K562 (cell line): Measurements from ENCODE around the gene GCG. TPM values are rescaled to one million over a fixed set of nuclear protein-coding genes. Genes with fewer than 3 reads are reported as not detected.

Source experiments
- CBFA2T3 ChIP-seq: fragments of 450-650 bp; IDR thresholded peaks from 2 replicates; pipeline ENCODE4 v1.6.1; 2017
- MEIS2 ChIP-seq: fragments of 450-650 bp; IDR thresholded peaks from 2 replicates; pipeline ENCODE4 v1.6.1; 2014; ENCODE audit warnings: mild to moderate bottlenecking; ENCODE audit not compliant: partially characterized antibody
- PHF21A ChIP-seq: fragments of 450-650 bp; IDR thresholded peaks from 2 replicates; pipeline ENCODE4 v1.6.1; 2017; ENCODE audit warnings: low read depth, borderline replicate concordance
- SMC3 ChIP-seq: conservative IDR thresholded peaks from 2 replicates; pipeline ENCODE4 v1.6.1; 2011; ENCODE audit warnings: low read depth, low read length, improper control_type of control experiment; ENCODE audit not compliant: insufficient read depth
- ZBTB17 ChIP-seq: fragments of 450-650 bp; formaldehyde crosslinking; IDR thresholded peaks from 2 replicates; pipeline ENCODE4 v1.4.0; 2020; ENCODE audit warnings: mild to moderate bottlenecking
- polyA plus RNA-seq, 8 experiments: library from polyadenylated mRNA; depleted of rRNA in 4 of 8; stranded (reverse) in 5 of 8; unstranded in 3 of 8; fragments of >200 nt; fragmentation: Nextera tagmentation in 2 of 8; fragmentation: Illumina TruSeq in 1 of 8; extraction: Ambion mirVana in 2 of 8; extraction: Trizol in 1 of 8; gene quantifications; 2 replicates each; pipeline versions ENCODE4 v1.2.1 to v1.2.3, GENCODE V29; 2011 to 2014; ENCODE audit warnings: inconsistent platforms in 1 of 8, missing spikeins in 1 of 8
- total RNA-seq, 7 experiments: library from RNA; depleted of rRNA in 6 of 7; stranded (reverse); fragments of >200 nt in 6 of 7; fragmentation: Illumina TruSeq in 2 of 7; extraction: Trizol in 2 of 7; gene quantifications; 2 replicates each; pipeline versions ENCODE4 v1.2.1 to v1.2.3, GENCODE V29; 2011 to 2021; ENCODE audit warnings: low replicate concordance in 1 of 7
- TF ChIP-seq, protein P1 (sequence below), 2 experiments: IDR thresholded peaks in 1 of 2; conservative IDR thresholded peaks in 1 of 2; 2 replicates each; pipeline ENCODE4 v1.6.1; 2016; ENCODE audit warnings: low read depth in 2 of 2, mild to moderate bottlenecking in 1 of 2, missing compliant biosample characterization in 1 of 2, missing genetic modification characterization in 1 of 2, moderate library complexity in 1 of 2
- TF ChIP-seq, protein P2 (sequence below): fragments of 450-650 bp; IDR thresholded peaks from one replicate; pipeline ENCODE4 v1.6.1; 2018; ENCODE audit warnings: mild to moderate bottlenecking, moderate library complexity; ENCODE audit not compliant: partially characterized antibody
- TF ChIP-seq, protein P3 (sequence below): fragments of 450-650 bp; formaldehyde crosslinking; IDR thresholded peaks from 2 replicates; pipeline ENCODE4 v1.4.0; 2022; ENCODE audit warnings: missing genetic modification characterization
- TF ChIP-seq, protein P4 (sequence below): sonication (generic); formaldehyde crosslinking; IDR thresholded peaks from 2 replicates; pipeline ENCODE4 v1.9.0; 2022; ENCODE audit warnings: mild to moderate bottlenecking, missing genetic modification reagents

GCG gene
- total and polyA plus RNA-seq, 9 of the 15 experiments (the other 6 are each of a cell fraction or from before 2014, with no cell fraction given) = not detected

DNA sequence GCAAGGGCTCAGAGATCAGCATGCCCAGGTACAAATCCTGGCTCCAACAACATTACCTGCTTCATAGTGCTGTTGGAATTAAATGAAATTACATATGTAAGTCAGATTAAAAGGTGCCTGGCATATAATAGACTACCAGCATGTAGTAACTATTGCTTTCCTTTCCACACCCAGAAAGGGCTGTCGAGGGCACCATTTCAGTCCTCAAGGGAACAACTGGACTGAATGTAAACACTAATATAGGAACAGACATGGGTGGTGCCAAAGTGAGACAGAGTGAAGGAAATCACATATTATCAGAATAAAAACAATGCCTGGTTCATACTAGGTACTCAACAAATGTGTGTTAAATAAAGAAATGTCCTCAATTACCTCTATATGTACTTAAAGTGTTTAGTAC is 47.9 kb upstream of the GCG start (continued):
- TF ChIP-seq ZBTB17 (CRISPR knock-in tag) (no peak), PHF21A (no peak), SMC3 (no peak), CBFA2T3 (no peak), MEIS2 (no peak)
- TF ChIP-seq, protein P1, sequence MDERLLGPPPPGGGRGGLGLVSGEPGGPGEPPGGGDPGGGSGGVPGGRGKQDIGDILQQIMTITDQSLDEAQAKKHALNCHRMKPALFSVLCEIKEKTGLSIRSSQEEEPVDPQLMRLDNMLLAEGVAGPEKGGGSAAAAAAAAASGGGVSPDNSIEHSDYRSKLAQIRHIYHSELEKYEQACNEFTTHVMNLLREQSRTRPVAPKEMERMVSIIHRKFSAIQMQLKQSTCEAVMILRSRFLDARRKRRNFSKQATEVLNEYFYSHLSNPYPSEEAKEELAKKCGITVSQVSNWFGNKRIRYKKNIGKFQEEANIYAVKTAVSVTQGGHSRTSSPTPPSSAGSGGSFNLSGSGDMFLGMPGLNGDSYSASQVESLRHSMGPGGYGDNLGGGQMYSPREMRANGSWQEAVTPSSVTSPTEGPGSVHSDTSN (CRISPR knock-in tag; IDR thresholded peaks at IDR 0.05; ENCODE audit: low read depth) = no peak
- TF ChIP-seq, protein P1 (tag; conservative IDR thresholded peaks at IDR 0.05; ENCODE audit: low read depth) = no peak
- TF ChIP-seq, protein P2, sequence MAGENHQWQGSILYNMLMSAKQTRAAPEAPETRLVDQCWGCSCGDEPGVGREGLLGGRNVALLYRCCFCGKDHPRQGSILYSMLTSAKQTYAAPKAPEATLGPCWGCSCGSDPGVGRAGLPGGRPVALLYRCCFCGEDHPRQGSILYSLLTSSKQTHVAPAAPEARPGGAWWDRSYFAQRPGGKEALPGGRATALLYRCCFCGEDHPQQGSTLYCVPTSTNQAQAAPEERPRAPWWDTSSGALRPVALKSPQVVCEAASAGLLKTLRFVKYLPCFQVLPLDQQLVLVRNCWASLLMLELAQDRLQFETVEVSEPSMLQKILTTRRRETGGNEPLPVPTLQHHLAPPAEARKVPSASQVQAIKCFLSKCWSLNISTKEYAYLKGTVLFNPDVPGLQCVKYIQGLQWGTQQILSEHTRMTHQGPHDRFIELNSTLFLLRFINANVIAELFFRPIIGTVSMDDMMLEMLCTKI = no peak
- TF ChIP-seq, protein P3, sequence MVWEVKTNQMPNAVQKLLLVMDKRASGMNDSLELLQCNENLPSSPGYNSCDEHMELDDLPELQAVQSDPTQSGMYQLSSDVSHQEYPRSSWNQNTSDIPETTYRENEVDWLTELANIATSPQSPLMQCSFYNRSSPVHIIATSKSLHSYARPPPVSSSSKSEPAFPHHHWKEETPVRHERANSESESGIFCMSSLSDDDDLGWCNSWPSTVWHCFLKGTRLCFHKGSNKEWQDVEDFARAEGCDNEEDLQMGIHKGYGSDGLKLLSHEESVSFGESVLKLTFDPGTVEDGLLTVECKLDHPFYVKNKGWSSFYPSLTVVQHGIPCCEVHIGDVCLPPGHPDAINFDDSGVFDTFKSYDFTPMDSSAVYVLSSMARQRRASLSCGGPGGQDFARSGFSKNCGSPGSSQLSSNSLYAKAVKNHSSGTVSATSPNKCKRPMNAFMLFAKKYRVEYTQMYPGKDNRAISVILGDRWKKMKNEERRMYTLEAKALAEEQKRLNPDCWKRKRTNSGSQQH (CRISPR knock-in tag) = no peak
- TF ChIP-seq, protein P4, sequence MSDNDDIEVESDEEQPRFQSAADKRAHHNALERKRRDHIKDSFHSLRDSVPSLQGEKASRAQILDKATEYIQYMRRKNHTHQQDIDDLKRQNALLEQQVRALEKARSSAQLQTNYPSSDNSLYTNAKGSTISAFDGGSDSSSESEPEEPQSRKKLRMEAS = no peak
- TF ChIP-seq, all 486 proteins: peak for 0
